Urinary bladder (tissue), 4 donors: ENCODE data around the gene PDE9A. TPM values are rescaled to one million over a fixed set of nuclear protein-coding genes. Genes with fewer than 3 reads are reported as not detected.
"Not testable (repeated sequence)": the region's sequence is repeated elsewhere in the genome, so short reads cannot be mapped to it uniquely, and the experiment has no call there.

Experiments
- DNase-seq: peaks from one replicate; pipeline ENCODE4 v3.0.0-alpha.2; 2015; ENCODE audit errors: extremely low spot score
- H3K27ac ChIP-seq: one replicate; pipeline ENCODE4 v1.5.1; 2013; ENCODE audit warnings: low read depth, mild to moderate bottlenecking, moderate library complexity
- H3K36me3 ChIP-seq: one replicate; pipeline ENCODE4 v1.6.1; 2013; ENCODE audit warnings: mild to moderate bottlenecking, moderate library complexity; ENCODE audit not compliant: insufficient read depth
- H3K4me1 ChIP-seq: one replicate; pipeline ENCODE4 v1.6.1; 2013; ENCODE audit warnings: mild to moderate bottlenecking, moderate library complexity; ENCODE audit not compliant: insufficient read depth
- H3K4me3 ChIP-seq: one replicate; pipeline ENCODE4 v1.5.1; 2013; ENCODE audit warnings: low read depth, low read length
- WGBS: extraction: QIAGEN DNeasy Blood & Tissue Kit; methylation state at CpG from one replicate; pipeline ENCODE4 v1.1.7; 2013; 5-methylcytosine and 5-hydroxymethylcytosine counted together
- polyA plus RNA-seq: library from polyadenylated mRNA; stranded (reverse); fragments of 200-250 nt; gene quantifications from one replicate; pipeline ENCODE4 v1.2.3, GENCODE V29; 2013
- total RNA-seq: library from RNA; depleted of rRNA; stranded (reverse); fragments of >200 nt; gene quantifications from one replicate; pipeline ENCODE4 v1.2.3, GENCODE V29; 2014
- donor health status: healthy with polysubstance abuse.
- donor health status: healthy.

Gene PDE9A
- total and polyA plus RNA-seq, 2 donors, result 13.5 to 33.2 TPM

DNA sequence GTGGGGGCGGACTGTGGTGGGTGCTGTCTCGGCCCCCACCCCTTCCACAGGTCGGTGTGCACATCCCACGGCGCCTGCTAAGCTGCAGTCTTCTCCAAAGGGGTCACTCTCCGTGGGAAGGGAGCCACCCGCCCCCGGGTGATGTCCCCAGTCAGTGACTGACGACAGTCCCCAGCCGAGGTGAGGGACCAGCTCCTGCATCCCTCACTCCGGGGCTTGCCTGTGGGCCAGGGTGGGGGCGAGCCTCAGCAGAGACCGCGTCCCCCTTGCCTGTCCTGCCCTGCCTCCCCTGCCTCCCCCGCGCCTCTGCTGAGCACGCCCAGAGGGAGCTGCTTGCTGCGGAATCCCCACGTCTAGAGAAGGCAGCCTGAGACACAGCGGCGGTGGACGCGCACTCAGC, 35.9 kb upstream of the PDE9A start:
- H3K4me3 ChIP-seq, result no peak overlapping the region
- WGBS, result 63% methylated on average over 23 of the region's 23 CpGs
- no peak for DNase-seq
- H3K27ac ChIP-seq, result no peak overlapping the region
- H3K4me1 ChIP-seq, result no peaks in the 10 kb centered on the region
- no peaks in the 10 kb centered on the region for H3K36me3 ChIP-seq

DNA sequence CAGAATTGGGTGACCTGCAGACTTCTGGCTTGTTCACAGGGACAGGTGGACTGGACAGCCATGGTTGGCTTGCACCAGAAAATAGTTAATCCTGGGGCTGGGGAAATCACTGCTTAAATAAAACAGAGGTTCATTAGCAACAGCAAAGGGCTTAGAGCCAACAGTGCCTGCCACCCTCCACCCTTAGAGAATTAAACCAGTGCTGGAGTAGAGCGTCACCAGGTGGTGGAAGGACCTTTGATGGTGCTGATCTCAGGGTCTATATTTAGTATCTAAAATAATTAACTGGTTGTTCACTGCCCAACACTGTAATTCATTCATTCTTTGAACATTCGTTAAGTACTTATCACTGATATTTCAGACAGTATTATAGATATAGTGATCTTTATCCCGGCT, 34.7 kb upstream of the PDE9A start:
- Histone ChIP-seq H3K4me3 (no peak overlapping the region), H3K27ac (no peak overlapping the region), H3K4me1 (no peaks in the 10 kb centered on the region), H3K36me3 (no peaks in the 10 kb centered on the region)
- no peak for DNase-seq
- 55% methylated on average over 3 of the region's 3 CpGs for WGBS

DNA sequence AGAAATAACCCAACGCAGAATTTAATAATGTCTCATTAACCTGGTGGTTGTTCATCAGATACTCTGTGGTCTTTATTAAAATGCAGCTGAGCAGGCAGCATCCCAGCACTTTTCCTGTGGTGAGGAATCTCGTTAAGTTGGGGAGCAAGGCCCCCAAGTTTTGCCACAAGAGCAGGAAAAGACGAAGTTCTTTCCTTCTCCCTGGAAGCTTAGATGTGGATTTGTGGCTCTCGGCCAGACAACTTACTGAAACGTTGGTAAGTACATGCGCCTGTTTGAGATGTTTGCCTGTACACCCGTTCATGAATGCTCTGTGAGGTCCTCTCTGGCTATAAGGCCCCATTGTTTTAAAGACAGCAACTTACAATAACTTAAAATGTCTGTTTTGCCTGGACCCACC, 34.3 kb upstream of the PDE9A start:
- H3K4me3 ChIP-seq, result no peak overlapping the region
- H3K27ac ChIP-seq, result no peak overlapping the region
- no peaks in the 10 kb centered on the region for H3K4me1 ChIP-seq
- no peak for DNase-seq
- no peaks in the 10 kb centered on the region for H3K36me3 ChIP-seq
- WGBS, result 54% methylated on average over 7 of the region's 7 CpGs

DNA sequence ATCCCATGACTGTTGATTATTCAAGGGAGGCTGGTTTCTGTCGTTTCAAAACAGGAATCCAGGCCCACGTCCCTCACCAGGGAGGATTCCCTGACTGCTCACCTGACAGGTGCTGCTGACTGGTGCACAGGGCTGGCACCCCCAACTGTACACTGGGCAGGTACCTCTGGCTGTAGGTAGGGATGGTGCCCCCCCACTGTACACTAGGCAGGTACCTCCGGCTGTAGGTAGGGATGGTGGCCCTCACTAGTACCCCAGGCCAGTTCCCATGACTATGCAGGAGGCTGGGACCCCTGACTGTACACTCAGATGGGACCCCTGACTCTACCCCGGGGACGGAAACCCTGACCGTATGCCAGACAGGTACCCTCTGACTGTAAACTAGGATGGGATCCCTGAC, 33.6 kb upstream of the PDE9A start:
- no peak overlapping the region for H3K27ac ChIP-seq
- H3K4me1 ChIP-seq, result no peaks in the 10 kb centered on the region
- no peak for DNase-seq
- 85% methylated on average over 6 of the region's 6 CpGs for WGBS
- no peaks in the 10 kb centered on the region for H3K36me3 ChIP-seq
- H3K4me3 ChIP-seq, result no peak overlapping the region

DNA sequence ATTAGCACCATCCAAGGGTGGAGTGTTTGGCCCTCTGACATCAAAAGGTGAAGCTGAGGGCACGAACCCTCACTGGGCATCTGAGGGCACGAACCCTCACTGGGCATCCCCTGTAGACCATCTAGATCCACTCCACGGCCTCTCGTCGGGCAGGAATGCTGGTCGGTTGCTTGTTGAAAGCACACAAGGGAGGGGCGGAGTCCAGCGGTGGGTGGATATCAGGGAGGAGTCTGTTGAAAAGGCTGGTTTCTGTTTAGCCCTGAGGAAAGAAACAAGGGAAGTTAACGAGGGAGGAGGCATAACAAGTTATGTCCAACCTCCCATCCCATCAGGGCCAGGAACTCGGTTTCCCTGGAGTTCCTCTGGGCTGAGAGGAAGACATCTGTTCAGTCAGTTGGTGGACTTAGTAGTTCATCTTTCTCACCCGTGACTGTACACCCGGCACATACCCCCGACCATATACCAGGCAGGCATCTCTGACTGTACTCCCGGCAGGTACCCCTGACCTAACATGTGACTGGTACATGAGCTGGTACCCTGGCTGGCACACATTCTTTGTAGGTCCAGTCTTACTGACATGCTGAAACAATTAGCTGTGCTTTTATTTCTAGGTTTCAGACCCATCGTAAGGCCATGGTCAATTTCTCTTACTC, 32.1 kb upstream of the PDE9A start:
- H3K36me3 ChIP-seq, result no peaks in the 10 kb centered on the region
- no peaks in the 10 kb centered on the region for H3K4me1 ChIP-seq
- WGBS, result 68% methylated on average over 15 of the region's 15 CpGs
- DNase-seq, result no peak
- H3K27ac ChIP-seq, result no peak overlapping the region
- no peak overlapping the region for H3K4me3 ChIP-seq

DNA sequence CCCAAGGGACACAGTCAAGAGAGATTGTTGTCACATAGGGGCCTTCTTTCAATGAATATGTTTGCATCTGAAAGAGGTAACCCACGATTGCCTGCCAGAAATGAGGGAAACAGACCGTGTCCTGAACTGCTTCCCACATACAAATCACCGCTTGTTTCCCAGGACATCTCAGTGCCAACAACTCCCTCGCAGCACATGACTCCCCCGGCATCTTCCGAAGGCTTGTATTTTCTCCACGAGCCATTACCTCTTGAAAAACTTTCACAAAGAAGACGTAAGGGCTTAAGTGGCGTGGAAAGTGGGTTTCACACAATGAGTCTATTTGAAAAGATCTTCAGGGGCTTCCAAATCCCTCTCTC, 31.6 kb upstream of the PDE9A start:
- no peak for DNase-seq
- no peaks in the 10 kb centered on the region for H3K4me1 ChIP-seq
- H3K4me3 ChIP-seq, result no peak overlapping the region
- no peaks in the 10 kb centered on the region for H3K36me3 ChIP-seq
- no peak overlapping the region for H3K27ac ChIP-seq
- WGBS, result 71% methylated on average over 9 of the region's 9 CpGs

DNA sequence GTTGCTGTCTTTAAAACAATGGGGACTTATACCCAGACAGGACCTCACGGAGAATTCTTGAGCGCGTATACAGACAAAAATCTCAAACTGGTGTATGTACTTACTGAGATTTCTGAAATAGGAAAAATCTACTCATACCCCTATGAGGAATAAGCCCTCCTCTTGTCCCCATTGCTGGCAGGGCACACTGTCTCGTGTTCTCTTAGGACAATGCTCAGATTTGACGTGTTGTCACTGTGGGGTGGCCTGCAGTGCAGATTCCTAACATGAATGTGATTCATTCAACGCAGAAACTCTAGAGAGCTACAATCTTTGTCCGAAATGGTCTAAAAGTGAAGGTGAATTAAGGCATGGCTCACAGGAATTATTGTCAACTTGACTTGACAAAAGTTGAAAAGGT, 31.1 kb upstream of the PDE9A start:
- Histone ChIP-seq H3K27ac (no peak overlapping the region), H3K4me1 (no peaks in the 10 kb centered on the region), H3K4me3 (no peak overlapping the region), H3K36me3 (no peaks in the 10 kb centered on the region)
- no peak for DNase-seq
- 88% methylated on average over 7 of the region's 7 CpGs for WGBS

DNA sequence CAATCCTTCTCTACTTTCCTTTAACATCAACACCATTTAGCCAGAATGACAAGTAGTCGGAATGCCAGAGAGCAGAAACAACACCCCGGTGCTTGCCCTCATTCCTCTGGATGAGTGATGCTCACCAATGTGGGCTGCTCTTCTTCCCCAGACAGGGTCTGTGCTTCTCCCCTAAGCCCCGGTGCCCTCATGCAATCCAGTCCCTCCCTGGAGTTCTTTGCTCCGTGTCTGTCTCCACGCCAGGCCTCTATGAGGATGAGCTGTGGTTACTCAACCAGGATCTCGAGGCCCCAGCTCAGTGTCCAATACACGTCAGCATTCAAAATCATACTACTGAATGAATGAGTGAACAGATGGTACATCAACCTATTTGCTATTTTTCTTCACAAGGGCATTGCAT, 29.7 kb upstream of the PDE9A start:
- 80% methylated on average over 7 of the region's 7 CpGs for WGBS
- DNase-seq, result no peak
- H3K27ac ChIP-seq, result no peak overlapping the region
- no peak overlapping the region for H3K4me3 ChIP-seq
- no peaks in the 10 kb centered on the region for H3K36me3 ChIP-seq
- no peaks in the 10 kb centered on the region for H3K4me1 ChIP-seq

DNA sequence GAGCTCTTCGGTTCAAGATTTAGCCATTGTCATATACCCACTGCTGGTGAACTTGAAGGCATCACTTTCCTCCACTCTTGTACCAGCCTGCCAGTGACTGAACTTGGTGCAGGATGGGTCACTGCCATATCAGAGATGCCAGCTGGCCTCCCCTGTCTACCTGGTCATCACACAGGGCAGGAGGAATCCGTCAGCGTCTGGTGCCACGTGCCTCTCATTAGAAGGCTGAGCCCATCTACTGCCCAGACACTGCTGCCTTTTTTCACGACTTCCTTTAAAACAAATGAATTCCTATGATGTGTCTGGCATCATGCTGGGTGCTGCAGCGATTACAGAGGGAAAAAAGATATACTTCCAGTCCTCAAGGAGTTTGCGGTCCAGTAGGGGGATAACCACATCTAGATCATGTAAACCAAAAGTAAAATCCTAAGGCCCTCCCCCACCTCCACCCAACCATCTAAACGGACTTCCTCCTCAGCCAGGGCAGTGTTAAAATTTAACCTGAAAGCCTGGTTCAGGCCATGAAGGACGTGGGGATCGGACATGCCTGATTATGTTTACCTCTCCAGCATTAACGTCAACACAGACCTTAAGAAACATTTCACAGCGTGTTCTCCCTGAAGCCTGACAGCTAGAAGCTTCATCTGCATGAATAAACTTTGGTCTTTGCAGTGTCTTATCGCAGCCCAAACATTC, 29.2 kb upstream of the PDE9A start:
- Histone ChIP-seq H3K4me3 (no peak overlapping the region), H3K36me3 (no peaks in the 10 kb centered on the region), H3K27ac (no peak overlapping the region), H3K4me1 (no peaks in the 10 kb centered on the region)
- WGBS, result 46% methylated on average over 13 of the region's 13 CpGs
- DNase-seq, result no peak

DNA sequence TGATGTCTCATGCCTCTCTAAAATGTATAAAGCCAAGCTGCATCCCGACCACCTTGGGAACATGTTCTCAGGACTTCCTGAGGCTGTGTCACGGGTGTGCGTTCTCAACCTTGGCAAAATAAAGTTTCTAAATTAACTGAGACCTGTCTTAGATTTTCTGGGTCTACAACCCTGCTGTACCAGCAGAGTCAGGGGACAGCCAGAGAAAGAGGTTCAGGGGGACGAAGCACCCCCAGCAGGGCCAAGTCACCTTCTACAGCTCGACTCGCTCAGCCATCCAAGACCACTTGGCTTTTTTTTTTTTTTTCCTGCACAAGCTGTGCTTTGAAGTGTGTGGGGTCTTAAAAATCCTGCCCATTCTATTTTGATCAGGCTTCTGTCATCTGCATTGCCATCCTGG, 28.5 kb upstream of the PDE9A start:
- Histone ChIP-seq H3K27ac (no peak overlapping the region), H3K4me3 (no peak overlapping the region), H3K4me1 (no peaks in the 10 kb centered on the region), H3K36me3 (no peaks in the 10 kb centered on the region)
- DNase-seq, result no peak
- WGBS, result 84% methylated on average over 6 of the region's 6 CpGs

DNA sequence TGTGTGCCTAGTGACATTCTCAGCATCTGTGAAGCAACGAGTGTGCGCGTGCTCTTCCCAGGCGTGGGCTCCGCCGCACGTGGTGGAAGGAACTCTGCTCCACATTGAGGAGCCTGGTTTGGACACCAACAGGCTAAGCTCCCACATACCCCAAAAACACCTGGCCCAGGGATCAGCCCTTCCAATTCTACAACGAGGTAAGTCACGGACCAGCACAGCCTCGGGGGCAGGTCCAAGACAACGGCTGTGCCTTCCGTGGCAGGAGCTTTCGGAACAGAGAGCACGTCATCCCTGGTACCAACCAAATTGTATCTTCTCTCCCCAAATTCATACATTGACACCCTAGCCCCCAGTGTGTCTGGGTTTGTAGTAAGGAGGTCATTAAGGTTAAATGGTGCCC, 27.2 kb upstream of the PDE9A start:
- 90% methylated on average over 14 of the region's 14 CpGs for WGBS
- H3K27ac ChIP-seq, result no peak overlapping the region
- no peaks in the 10 kb centered on the region for H3K4me1 ChIP-seq
- no peak for DNase-seq
- no peaks in the 10 kb centered on the region for H3K36me3 ChIP-seq
- H3K4me3 ChIP-seq, result no peak overlapping the region

DNA sequence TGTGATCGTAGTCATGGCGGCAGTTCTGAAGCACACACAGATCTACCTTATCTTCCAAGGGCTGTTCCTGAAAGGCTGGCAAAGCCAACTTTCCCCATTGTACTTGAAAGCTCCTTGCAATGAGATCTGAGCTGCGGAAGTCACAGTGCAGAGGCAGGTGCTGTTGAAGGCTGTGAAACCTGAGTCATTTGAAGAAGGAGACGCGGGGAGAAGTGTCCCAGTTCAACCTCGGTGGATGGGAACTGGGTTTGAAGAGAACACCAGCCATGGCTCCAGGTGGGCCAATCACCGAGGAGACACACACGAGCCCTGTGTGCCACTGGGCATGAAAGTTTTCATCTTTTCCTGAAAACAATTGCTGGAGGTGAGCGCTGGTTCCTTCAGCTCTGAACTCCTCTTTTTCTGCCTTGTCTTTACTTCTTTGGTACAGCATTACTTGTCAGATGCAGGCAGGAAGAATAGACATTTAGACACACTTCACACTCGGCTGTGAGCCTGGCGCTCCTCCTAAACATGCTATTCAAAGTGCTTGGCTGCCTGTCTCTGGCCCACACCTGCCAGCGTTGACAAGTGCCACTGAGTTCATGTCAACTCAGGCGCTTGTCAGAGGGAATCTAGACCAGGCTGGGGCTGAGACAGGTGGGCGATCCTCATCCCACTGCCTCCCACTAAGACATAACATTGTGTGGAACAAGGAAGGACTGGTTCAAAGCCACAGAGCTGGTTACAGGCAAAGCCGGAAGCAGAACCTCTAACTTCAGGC, 25.7 kb upstream of the PDE9A start:
- Histone ChIP-seq H3K4me1 (no peaks in the 10 kb centered on the region), H3K4me3 (no peak overlapping the region), H3K36me3 (no peaks in the 10 kb centered on the region), H3K27ac (no peak overlapping the region)
- DNase-seq, result no peak
- WGBS, result 86% methylated on average over 15 of the region's 15 CpGs

DNA sequence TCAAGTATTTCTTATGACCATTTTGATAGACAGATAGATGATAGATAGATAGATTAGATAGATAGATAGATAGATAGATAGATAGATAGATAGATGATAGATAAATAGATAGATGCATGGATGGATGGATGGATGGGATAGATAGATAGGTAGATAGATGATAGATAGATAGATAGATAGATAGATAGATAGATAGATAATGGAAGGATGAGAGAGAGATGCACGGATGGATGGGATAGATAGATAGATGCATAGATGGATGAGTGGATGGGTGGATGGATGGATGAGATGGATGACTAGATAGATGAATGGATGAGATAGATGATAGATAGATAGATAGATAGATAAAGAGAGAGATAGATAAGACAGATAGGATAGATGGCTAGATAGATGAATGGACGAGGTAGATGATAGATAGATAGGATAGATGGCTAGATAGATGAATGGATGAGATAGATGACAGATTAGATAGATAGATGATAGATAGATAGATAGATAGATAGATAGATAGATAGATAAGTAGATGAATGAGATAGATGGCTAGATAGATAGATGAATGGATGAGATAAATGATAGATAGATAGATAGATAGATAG, 24.9 kb upstream of the PDE9A start:
- H3K36me3 ChIP-seq, DNase-seq, H3K4me3 ChIP-seq, H3K4me1 ChIP-seq, H3K27ac ChIP-seq: not testable (repeated sequence)
- WGBS, result 86% methylated on average over 2 of the region's 2 CpGs
